KMS-11 (cell line): Measurements from ENCODE around the gene GLIS1.

Experiments used
- H2AFZ ChIP-seq: fragments of 200-600 bp; sonication (generic); 2 replicates; pipeline ENCODE4 v1.6.1; 2016; ENCODE audit warnings: antibody characterized with exemption, mixed run types, low read depth
- H3K27ac ChIP-seq: fragments of 200-600 bp; sonication (generic); 2 replicates; pipeline ENCODE4 v1.6.1; 2016; ENCODE audit warnings: mild to moderate bottlenecking, mixed run types
- H3K27me3 ChIP-seq: fragments of 200-600 bp; sonication (generic); 2 replicates; pipeline ENCODE4 v1.6.1; 2017; ENCODE audit warnings: mild to moderate bottlenecking, low read depth, mixed run types, moderate library complexity; ENCODE audit not compliant: insufficient read depth
- H3K36me3 ChIP-seq: fragments of 200-600 bp; sonication (generic); 2 replicates; pipeline ENCODE4 v1.6.1; 2017; ENCODE audit warnings: mild to moderate bottlenecking, mixed run types; ENCODE audit not compliant: insufficient read depth
- H3K4me1 ChIP-seq: fragments of 200-600 bp; sonication (generic); 2 replicates; pipeline ENCODE4 v1.6.1; 2016; ENCODE audit warnings: mild to moderate bottlenecking, low read depth, mixed run types; ENCODE audit not compliant: poor library complexity, severe bottlenecking
- H3K4me2 ChIP-seq: fragments of 200-600 bp; sonication (generic); 2 replicates; pipeline ENCODE4 v1.7.0; 2016; ENCODE audit warnings: mild to moderate bottlenecking, mixed run types
- H3K4me3 ChIP-seq: fragments of 200-600 bp; sonication (generic); IDR thresholded peaks from 2 replicates; pipeline ENCODE4 v1.6.1; 2017; ENCODE audit warnings: low read depth, low read length, mixed read lengths; ENCODE audit not compliant: insufficient read depth
- H3K79me2 ChIP-seq: fragments of 200-600 bp; sonication (generic); 2 replicates; pipeline ENCODE4 v1.6.1; 2016; ENCODE audit warnings: low read depth, mixed run types; ENCODE audit not compliant: insufficient read depth
- H3K9ac ChIP-seq: fragments of 200-600 bp; sonication (generic); 2 replicates; pipeline ENCODE4 v1.6.1; 2016; ENCODE audit warnings: mild to moderate bottlenecking, mixed run types
- H4K20me1 ChIP-seq: fragments of 200-600 bp; sonication (generic); 2 replicates; pipeline ENCODE4 v1.6.1; 2016; ENCODE audit warnings: mild to moderate bottlenecking, mixed run types; ENCODE audit not compliant: insufficient read depth
- TF ChIP-seq, protein P1 (sequence below): fragments of 200-600 bp; sonication (generic); conservative IDR thresholded peaks from 2 replicates; pipeline ENCODE4 v1.6.1; 2017; ENCODE audit warnings: low read depth, mild to moderate bottlenecking, antibody characterized with exemption, low read length, moderate library complexity, mixed read lengths

The GLIS1 gene

GRCh38 chr1:53460211-53460634 is 278.7 kb downstream of the GLIS1 start:
- Histone ChIP-seq H3K4me3 (no peak overlapping the region), H3K9ac (no peak overlapping the region), H3K4me2 (no peak overlapping the region), H3K4me1 (no peaks in the 10 kb centered on the region), H2AFZ (no peak overlapping the region), H3K27ac (no peak overlapping the region), H3K79me2 (no peaks in the 10 kb centered on the region), H3K27me3 (no peaks in the 10 kb centered on the region), H4K20me1 (no peaks in the 10 kb centered on the region), H3K36me3 (no peaks in the 10 kb centered on the region)
- TF ChIP-seq, protein P1, sequence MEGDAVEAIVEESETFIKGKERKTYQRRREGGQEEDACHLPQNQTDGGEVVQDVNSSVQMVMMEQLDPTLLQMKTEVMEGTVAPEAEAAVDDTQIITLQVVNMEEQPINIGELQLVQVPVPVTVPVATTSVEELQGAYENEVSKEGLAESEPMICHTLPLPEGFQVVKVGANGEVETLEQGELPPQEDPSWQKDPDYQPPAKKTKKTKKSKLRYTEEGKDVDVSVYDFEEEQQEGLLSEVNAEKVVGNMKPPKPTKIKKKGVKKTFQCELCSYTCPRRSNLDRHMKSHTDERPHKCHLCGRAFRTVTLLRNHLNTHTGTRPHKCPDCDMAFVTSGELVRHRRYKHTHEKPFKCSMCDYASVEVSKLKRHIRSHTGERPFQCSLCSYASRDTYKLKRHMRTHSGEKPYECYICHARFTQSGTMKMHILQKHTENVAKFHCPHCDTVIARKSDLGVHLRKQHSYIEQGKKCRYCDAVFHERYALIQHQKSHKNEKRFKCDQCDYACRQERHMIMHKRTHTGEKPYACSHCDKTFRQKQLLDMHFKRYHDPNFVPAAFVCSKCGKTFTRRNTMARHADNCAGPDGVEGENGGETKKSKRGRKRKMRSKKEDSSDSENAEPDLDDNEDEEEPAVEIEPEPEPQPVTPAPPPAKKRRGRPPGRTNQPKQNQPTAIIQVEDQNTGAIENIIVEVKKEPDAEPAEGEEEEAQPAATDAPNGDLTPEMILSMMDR = no peak

- Histone ChIP-seq H3K79me2 (no peaks in the 10 kb centered on the region), H3K36me3 (no peaks in the 10 kb centered on the region), H3K9ac (no peak within 1 kb of the TSS), H4K20me1 (no peaks in the 10 kb centered on the region), H3K4me3 (no peak within 1 kb of the TSS), H3K4me2 (no peak within 1 kb of the TSS), H3K27ac (no peak within 1 kb of the TSS), H3K4me1 (no peaks in the 10 kb centered on the region), H2AFZ (no peak within 1 kb of the TSS), H3K27me3 (no peaks in the 10 kb centered on the region)
- TF ChIP-seq, protein P1 = no peak
Observed at GRCh38 chr1:53459321-53460175, 279.4 kb downstream of the GLIS1 start, which contains the start of gene DMRTB1. DMRTB1 (plus strand) TSS chr1:53459399; CDS start chr1:53459454, 55 bp downstream.

DNA sequence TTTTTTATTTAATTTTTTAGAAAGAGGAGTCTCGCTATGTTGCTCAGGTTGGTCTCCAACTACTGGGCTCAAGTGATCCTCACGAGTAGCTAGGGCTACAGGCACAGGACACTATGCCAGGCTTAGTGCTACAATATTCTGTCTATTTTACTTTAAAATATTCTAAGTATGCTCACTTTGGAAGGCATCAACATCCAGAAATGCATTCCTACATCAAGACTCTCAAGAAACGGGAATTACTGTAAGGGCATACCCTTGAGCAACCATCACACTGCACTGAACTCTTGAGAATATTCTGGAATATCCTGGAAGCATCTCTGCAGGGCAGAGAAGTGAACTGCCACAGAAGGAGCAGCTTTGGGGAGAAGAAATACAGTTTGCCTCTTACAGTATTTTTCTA is 280.3 kb downstream of the GLIS1 start:
- no peaks in the 10 kb centered on the region for H4K20me1 ChIP-seq
- H3K4me3 ChIP-seq = no peak overlapping the region
- no peak overlapping the region for H2AFZ ChIP-seq
- H3K36me3 ChIP-seq = no peaks in the 10 kb centered on the region
- H3K27ac ChIP-seq = no peak overlapping the region
- H3K27me3 ChIP-seq = no peaks in the 10 kb centered on the region
- no peaks in the 10 kb centered on the region for H3K79me2 ChIP-seq
- no peak overlapping the region for H3K9ac ChIP-seq
- H3K4me2 ChIP-seq = no peak overlapping the region
- H3K4me1 ChIP-seq = no peaks in the 10 kb centered on the region
- TF ChIP-seq, protein P1 = no peak
